DMS79 treated with DMSO at 0.1 percent for 48 hours (cell line): ENCODE results near the gene ENPP4.
A peak's percentile ranks its signal among the peaks of the same experiment; 100 is the strongest.
"Not testable (repeated sequence)": the region's sequence is repeated elsewhere in the genome, so short reads cannot be mapped to it uniquely, and the experiment has no call there.

Experiments
- DNase-seq: peaks from one replicate; lab custom pipeline; 2025; lab: John Stamatoyannopoulos, UW

The ENPP4 gene

GRCh38 chr6:46131291-46131690 lies 1.5 kb downstream of the ENPP4 start:
- not testable (repeated sequence) for DNase-seq

- no peak for DNase-seq
Observed at GRCh38 chr6:46134216-46134615, 4.4 kb downstream of the ENPP4 start.

- DNase-seq = no peak
Observed at GRCh38 chr6:46135176-46135575, 5.4 kb downstream of the ENPP4 start.

DNA sequence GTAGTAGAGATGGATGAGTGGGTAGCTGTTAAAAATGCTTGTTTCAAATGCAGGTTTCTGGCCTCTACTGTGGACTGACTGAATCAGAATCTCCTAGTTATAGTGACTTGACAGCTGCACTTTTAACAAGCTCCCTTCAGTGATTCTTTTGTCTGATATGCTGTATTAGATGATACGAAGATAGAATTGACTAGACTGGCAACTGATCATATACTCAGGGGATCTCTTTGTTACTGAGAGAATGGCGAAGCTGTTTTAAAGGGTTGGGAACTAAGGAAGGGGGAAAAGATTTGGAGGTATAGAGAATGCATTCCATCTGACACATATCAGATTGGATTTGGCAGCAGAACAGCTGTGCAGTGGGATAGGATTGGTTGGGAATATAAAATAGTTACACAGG lies 7.0 kb downstream of the ENPP4 start:
- no peak for DNase-seq

DNA sequence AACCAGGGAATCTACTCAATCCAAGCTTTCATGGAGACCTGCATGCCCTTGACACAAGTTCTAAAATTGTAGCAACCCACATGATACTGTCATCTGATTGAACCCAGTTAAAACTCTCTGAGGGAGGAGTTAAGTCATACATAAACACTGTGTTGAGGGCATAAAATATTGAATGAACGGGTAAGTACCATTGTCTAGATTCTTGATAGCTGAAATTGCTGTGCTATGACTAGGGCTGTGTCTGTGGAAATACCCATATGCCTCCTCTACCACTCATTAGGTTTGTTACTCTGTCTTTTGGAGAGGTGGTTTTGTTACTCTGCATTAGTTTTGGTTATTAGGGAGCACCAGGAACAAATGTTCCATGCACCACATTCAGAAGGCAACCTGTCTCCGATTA lies 7.6 kb downstream of the ENPP4 start:
- DNase-seq = no peak

DNA sequence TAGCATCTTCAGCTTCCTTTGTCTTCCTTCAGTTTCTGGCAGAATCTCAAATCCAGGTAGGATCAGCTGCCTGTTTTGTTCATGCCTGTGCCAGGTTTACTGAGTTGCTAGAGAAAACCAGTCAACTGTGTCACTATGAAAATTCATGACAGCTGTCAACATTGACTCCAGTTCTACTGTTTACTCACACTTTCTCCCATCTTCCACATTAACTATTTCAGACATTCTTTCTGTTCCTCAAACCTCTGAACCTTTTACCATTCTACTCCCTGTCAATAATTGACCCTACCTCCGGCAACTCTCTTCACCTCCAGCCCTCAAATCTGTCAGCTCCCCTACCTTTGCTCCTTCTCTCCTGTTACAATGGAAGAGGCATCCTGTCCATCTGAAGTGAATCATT lies 8.5 kb downstream of the ENPP4 start:
- DNase-seq = peak; percentile 16

DNA sequence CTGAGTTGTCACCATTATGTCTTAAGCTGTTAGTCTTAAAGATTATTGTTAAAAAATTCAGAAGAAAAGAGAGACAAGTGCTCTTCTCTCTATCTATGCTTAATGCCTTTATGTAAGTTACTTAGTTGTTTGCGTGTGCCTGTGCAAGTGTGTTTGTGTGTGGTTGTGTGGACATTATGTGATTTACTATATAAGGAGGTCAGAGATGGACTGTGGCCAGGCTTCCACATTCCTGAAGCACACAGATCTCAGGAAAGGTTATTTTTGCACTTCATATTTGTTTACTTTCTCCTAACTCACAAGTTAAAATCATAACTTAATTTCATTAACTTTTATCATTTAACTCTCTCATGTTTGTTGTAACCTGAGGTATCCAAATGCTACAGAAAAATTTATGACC lies 14.5 kb downstream of the ENPP4 start:
- DNase-seq = no peak

DNA sequence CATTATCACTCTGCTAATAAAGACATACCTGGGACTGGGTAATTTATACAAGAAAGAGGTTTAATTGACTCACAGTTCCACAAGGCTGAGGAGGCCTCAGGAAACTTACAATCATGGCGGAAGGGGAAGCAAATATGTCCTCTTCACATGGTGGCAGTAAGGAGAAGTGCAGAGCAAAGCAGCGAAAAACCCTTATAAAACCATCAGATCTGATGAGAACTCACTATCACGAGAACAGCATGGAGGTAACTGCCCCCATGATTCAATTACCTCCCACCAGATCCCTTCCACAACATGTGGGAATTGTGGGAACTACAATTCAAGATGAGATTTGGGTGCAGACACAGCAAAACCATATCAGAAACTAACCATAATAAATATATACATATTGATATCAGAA lies 19.3 kb downstream of the ENPP4 start:
- DNase-seq = not testable (repeated sequence)

DNA sequence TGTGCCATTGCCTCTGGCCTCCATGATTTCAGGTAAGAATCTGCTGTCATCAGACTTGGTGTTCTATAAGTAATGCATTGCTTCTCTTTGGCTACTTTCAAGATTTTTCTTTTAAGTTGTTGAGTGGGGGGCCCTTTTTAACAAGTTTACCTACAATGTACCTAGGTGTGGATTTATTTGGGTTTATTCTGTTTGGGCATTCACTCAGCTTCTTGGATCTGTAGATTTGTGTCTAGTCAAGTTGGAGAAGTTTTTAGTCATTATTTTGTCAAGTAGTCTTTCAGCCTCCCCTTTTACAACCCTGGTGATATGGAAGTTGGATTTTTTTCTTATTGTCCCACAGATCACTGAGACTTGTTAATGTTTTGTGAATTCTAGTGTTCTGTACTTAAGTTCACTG lies 26.9 kb downstream of the ENPP4 start:
- DNase-seq = no peak

DNA sequence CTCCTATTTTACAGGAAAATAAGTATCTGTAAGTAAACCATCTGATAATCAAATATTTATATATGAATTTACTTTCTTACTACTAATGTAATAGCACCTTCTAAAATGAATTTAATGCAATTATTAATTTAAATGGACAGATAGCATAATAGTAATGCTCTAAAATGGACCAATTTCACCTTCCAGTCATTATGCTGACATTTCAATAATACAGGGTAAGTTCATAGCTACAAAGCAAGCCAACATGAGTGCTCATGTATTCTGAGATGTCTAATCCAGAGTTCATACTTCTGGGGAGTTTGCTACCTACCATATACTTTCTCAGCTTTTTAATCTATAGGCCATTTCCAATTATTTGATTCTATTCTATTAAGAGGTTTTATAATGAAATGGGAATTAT lies 29.4 kb downstream of the ENPP4 start:
- no peak for DNase-seq

- no peak for DNase-seq
Observed at GRCh38 chr6:46160102-46160501, 30.3 kb downstream of the ENPP4 start.

GRCh38 chr6:46170357-46171289 lies 40.8 kb downstream of the ENPP4 start, which contains the start of gene ENPP5:
TSS of gene ENPP5 (minus strand) at chr6:46170980. CDS start at chr6:46168262, 2,718 bp downstream.
- DNase-seq = peak; percentile 97

GRCh38 chr6:46172176-46172575 lies 42.4 kb downstream of the ENPP4 start:
- no peak for DNase-seq

DNA sequence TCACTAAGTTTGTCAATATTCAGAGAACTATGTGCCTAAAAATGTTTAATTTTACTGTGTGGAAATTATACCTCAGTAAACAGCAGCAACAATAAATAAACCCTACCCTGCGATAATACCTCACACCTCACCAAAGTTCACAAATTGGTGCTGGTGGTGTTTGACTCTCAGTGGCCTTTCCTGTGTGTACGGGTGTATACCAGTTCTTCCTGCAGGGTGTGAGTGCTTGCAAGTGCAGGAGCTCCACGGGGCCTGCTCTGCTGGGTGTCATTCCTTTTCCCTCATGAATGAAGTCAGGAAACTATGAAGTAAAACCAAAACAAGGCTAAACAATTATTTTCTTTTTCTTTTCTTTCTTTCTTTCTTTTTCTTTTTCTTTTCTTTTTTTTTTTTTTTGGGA lies 45.1 kb downstream of the ENPP4 start:
- DNase-seq = no peak

DNA sequence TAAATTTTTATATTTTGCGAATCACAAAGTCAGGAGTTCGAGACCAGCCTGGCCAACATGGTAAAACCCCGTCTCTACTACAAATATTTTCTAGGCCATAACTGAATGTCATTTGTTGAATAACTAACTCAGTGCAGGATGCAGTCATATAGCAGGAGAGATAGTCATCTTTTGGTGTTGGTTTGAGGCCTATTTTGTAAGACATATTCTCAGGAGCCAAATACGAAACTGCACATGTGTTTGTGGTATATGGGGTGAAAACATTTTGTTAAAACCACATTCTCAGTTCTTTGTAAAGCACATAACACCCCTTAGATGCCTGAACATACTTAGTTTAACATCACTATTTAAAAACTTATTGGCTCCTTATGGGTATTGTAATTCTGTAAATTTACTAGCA lies 45.7 kb downstream of the ENPP4 start:
- no peak for DNase-seq

- DNase-seq = no peak
Observed at GRCh38 chr6:46175976-46176375, 46.2 kb downstream of the ENPP4 start.

GRCh38 chr6:46184114-46184513 lies 54.3 kb downstream of the ENPP4 start:
- DNase-seq = no peak

- DNase-seq = no peak
Observed at GRCh38 chr6:46186583-46186982, 56.8 kb downstream of the ENPP4 start.

- DNase-seq = no peak
Observed at GRCh38 chr6:46189726-46190125, 59.9 kb downstream of the ENPP4 start.

- no peak for DNase-seq
Observed at GRCh38 chr6:46190889-46191288, 61.1 kb downstream of the ENPP4 start.

DNA sequence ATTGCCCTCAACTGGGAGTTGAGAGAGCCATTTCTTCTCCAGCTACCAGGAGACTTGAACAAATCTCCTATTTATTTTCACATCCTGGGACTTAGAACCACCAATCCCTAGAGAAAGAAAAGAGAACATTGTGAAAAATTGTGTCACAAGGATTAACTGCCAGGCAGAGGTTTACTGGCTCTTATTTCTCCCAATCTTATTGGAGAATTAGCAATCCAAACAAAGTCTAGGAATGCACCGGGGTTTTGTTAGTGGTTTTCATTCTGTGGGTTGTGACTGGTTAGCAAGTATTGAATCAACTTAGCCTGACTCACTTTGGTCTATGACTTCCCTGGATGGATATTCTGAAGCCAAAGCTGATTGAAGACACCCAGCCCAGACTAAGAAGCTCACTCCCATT lies 62.2 kb downstream of the ENPP4 start:
- no peak for DNase-seq
